ENCODE data around the gene RET. TPM values are rescaled to one million over a fixed set of nuclear protein-coding genes. Genes with fewer than 3 reads are reported as not detected.

RET gene
- total and polyA plus RNA-seq, 2 of the 8 experiments (the other 6 are each of a cell fraction or from before 2014, with no cell fraction given) = 6.7 to 8.4 TPM

DNA sequence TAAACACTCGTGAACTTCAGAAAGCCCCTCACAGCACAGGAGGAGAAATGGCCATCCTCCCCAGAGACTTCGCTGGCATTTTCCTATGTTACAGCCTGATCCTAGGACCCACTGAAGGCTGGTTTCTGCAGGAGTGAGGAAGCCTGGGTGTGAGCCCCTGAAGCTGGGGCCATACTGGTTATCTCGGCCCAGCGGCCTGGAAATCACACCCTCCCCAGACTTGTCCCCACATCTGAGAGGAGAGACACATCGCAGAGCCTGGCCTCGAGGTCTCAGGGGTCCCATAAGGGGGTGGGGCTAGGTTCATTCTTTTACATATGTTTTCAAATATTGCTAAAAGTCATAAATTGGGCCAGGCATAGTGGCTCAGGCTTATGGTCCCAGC lies 17.5 kb upstream of the RET start:
- POLR2A ChIA-PET (ENCODE audit: partially characterized antibody) = no interaction called here
- no peak overlapping the region for H3K23ac ChIP-seq (ENCODE audit: insufficient read length)
- no peak overlapping the region for H3K4me3 ChIP-seq (ENCODE audit: extremely low read depth in 1 of 4, insufficient read depth in 2 of 4, low read depth in 3 of 4, low read length in 4 of 4)
- H3K36me3 ChIP-seq (ENCODE audit: control insufficient read depth in 2 of 4, insufficient read depth in 4 of 4, low read length in 3 of 4) = no peaks in the 10 kb centered on the region
- no peak overlapping the region for H3K14ac ChIP-seq (ENCODE audit: insufficient read length)
- H4K5ac ChIP-seq (ENCODE audit: insufficient read length, low read depth, low read length) = no peak overlapping the region
- H4K91ac ChIP-seq (replicated peaks; ENCODE audit: insufficient read length, low read length) = no peak overlapping the region
- DNase-seq (ENCODE audit: low read depth in 1 of 2, low spot score in 2 of 2) (no peak), FAIRE-seq (no peak)
- H3K23me2 ChIP-seq (ENCODE audit: low read depth, low read length) = no peaks in the 10 kb centered on the region
- H2AK5ac ChIP-seq (ENCODE audit: low read depth, low read length) = no peak overlapping the region
- H2BK5ac ChIP-seq (ENCODE audit: low read depth, low read length) = no peak overlapping the region
- H2BK20ac ChIP-seq (ENCODE audit: low read length) = no peak overlapping the region
- no peak overlapping the region for H4K8ac ChIP-seq (ENCODE audit: extremely low read depth, insufficient read depth, low read length)
- no peaks in the 10 kb centered on the region for H3K9me3 ChIP-seq (ENCODE audit: insufficient read depth in 2 of 2, low read depth in 1 of 2, low read length in 1 of 2)
- H3K27ac ChIP-seq (ENCODE audit: low read depth, low read length) = no peak overlapping the region
- no peaks in the 10 kb centered on the region for H3K79me1 ChIP-seq (ENCODE audit: low read depth, low read length)
- CTCF ChIA-PET (ENCODE audit: partially characterized antibody) = interaction anchor here (0.9 to 1.9 kb wide), 8 partner anchors 9 to 194 kb away, joined by 3 to 6 read pairs (median 4); no protein-coding TSS in a partner anchor
- H3K56ac ChIP-seq (replicated peaks; ENCODE audit: insufficient read length, low read depth, low read length) = no peak overlapping the region
- TF ChIP-seq HDAC6 (IDR thresholded peaks at IDR 0.05; ENCODE audit: low read depth, low read length) (no peak), RFX5 (IDR thresholded peaks at IDR 0.05; ENCODE audit: borderline replicate concordance, low read depth, low read length) (no peak), RAD21 (IDR thresholded peaks at IDR 0.05 in 1 of 2, conservative IDR thresholded peaks at IDR 0.05 in 1 of 2; ENCODE audit: low read depth in 2 of 2, low read length in 2 of 2) (no peak)
- TF ChIP-seq, protein P1, sequence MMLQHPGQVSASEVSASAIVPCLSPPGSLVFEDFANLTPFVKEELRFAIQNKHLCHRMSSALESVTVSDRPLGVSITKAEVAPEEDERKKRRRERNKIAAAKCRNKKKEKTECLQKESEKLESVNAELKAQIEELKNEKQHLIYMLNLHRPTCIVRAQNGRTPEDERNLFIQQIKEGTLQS (IDR thresholded peaks at IDR 0.05; ENCODE audit: insufficient read depth, low read depth, low read length) = no peak
- no peak overlapping the region for H3K4ac ChIP-seq (replicated peaks; ENCODE audit: insufficient read length, low read depth, low read length)
- no peak overlapping the region for H2BK15ac ChIP-seq (ENCODE audit: low read length)
- no peak overlapping the region for H2BK120ac ChIP-seq (replicated peaks; ENCODE audit: low read depth, low read length)
- no peaks in the 10 kb centered on the region for H3K79me2 ChIP-seq (ENCODE audit: control insufficient read depth in 1 of 2, insufficient read depth in 2 of 2, low read length in 2 of 2)
- peaks cover 0 to 3% (median 1%) of the 10 kb centered on the region in 4 experiments; a peak in 3 of 7 replicates for H3K4me1 ChIP-seq (replicated peaks in 1 of 4; ENCODE audit: control insufficient read depth in 3 of 4, insufficient read depth in 4 of 4, low read length in 3 of 4)
- no peak overlapping the region for H2BK12ac ChIP-seq (ENCODE audit: low read depth, low read length)
- no peak overlapping the region for H3K9ac ChIP-seq (replicated peaks in 1 of 4; ENCODE audit: extremely low read depth in 1 of 4, low read depth in 3 of 4, low read length in 3 of 4)
- H4K20me1 ChIP-seq (replicated peaks in 1 of 2; ENCODE audit: control insufficient read depth in 1 of 2, insufficient read depth in 2 of 2, low read length in 2 of 2) = no peaks in the 10 kb centered on the region
- 83% methylated on average over 6 of the region's 6 CpGs; no CpG with 5 or more reads in 1 of the 2 experiments for WGBS, 2 experiments (ENCODE audit: extremely low coverage in 1 of 2, insufficient coverage in 1 of 2, insufficient read length in 1 of 2, insufficient replicate concordance in 2 of 2, low coverage in 1 of 2, low lambda C conversion rate in 2 of 2, missing lambda C conversion rate in 1 of 2)
- H3K18ac ChIP-seq (ENCODE audit: extremely low read depth, low read length) = no peak overlapping the region
- no peaks in the 10 kb centered on the region; a peak in 1 of 7 replicates for H3K27me3 ChIP-seq (replicated peaks in 1 of 4; ENCODE audit: control insufficient read depth in 3 of 4, extremely low read depth in 1 of 4, insufficient read depth in 3 of 4, low read length in 3 of 4)
- no peak overlapping the region for H2AFZ ChIP-seq (ENCODE audit: low read length)
- no peak overlapping the region for H3K4me2 ChIP-seq (ENCODE audit: insufficient read depth in 1 of 2, low read depth in 2 of 2, low read length in 2 of 2)

All from H1 (cell line).